HepG2 (cell line): ENCODE measurements around the gene SLC6A4. TPM values are rescaled to one million over a fixed set of nuclear protein-coding genes. Genes with fewer than 3 reads are reported as not detected.

Experiments
- ATF6 ChIP-seq: sonication (generic); formaldehyde crosslinking; conservative IDR thresholded peaks from 2 replicates; pipeline ENCODE4 v1.4.0; 2020; ENCODE audit warnings: missing genetic modification reagents
- BORCS8-MEF2B ChIP-seq: sonication (generic); formaldehyde crosslinking; IDR thresholded peaks from 2 replicates; pipeline ENCODE4 v1.8.0; 2022; ENCODE audit warnings: mild to moderate bottlenecking, missing genetic modification reagents
- GFI1 ChIP-seq: sonication (generic); formaldehyde crosslinking; IDR thresholded peaks from 2 replicates; pipeline ENCODE4 v1.5.0; 2020; ENCODE audit warnings: missing genetic modification reagents, mild to moderate bottlenecking, borderline replicate concordance
- IRF2 ChIP-seq: IDR thresholded peaks from 2 replicates; pipeline ENCODE4 v1.6.1; 2018; ENCODE audit warnings: missing genetic modification reagents, missing compliant biosample characterization
- ISX ChIP-seq: sonication (generic); formaldehyde crosslinking; conservative IDR thresholded peaks from 2 replicates; pipeline ENCODE4 v1.5.0; 2020; ENCODE audit warnings: missing genetic modification reagents
- NFIC ChIP-seq: IDR thresholded peaks from 2 replicates; pipeline ENCODE4 v1.6.1; 2012; ENCODE audit warnings: mild to moderate bottlenecking, low read length, inconsistent platforms
- SRF ChIP-seq: IDR thresholded peaks from 2 replicates; pipeline ENCODE4 v1.6.1; 2011; ENCODE audit warnings: mild to moderate bottlenecking, low read depth, low read length, moderate library complexity
- STAG1 ChIP-seq: sonication (generic); formaldehyde crosslinking; IDR thresholded peaks from 2 replicates; pipeline ENCODE4 v1.4.0; 2020; ENCODE audit warnings: missing genetic modification reagents
- SUZ12 ChIP-seq: fragments of 150-350 bp; IDR thresholded peaks from 2 replicates; pipeline ENCODE4 v1.6.1; 2014; ENCODE audit warnings: low read depth, low read length
- TCF12 ChIP-seq, 2 experiments: fragments of 450-650 bp in 1 of 2; sonication (generic) in 1 of 2; formaldehyde crosslinking in 1 of 2; IDR thresholded peaks; 2 replicates each; pipeline versions ENCODE4 v1.6.1 to v1.8.0; 2017 to 2022; ENCODE audit warnings: antibody characterized with exemption in 1 of 2, mild to moderate bottlenecking in 1 of 2, missing genetic modification reagents in 1 of 2, moderate library complexity in 1 of 2
- THAP11 ChIP-seq: IDR thresholded peaks from 2 replicates; pipeline ENCODE4 v1.6.1; 2016; ENCODE audit warnings: missing biosample characterization, missing genetic modification reagents
- YY1 ChIP-seq: IDR thresholded peaks from 2 replicates; pipeline ENCODE4 v1.6.1; 2011; ENCODE audit warnings: low read length, low read depth, moderate library complexity, mild to moderate bottlenecking; ENCODE audit not compliant: insufficient read depth, insufficient replicate concordance
- ZBTB7B ChIP-seq: sonication (generic); formaldehyde crosslinking; IDR thresholded peaks from 2 replicates; pipeline ENCODE4 v1.4.0; 2020; ENCODE audit warnings: missing genetic modification reagents
- ZGPAT ChIP-seq: IDR thresholded peaks from 2 replicates; pipeline ENCODE4 v1.6.1; 2016; ENCODE audit warnings: mild to moderate bottlenecking
- ZNF180 ChIP-seq: sonication (generic); formaldehyde crosslinking; IDR thresholded peaks from 2 replicates; pipeline ENCODE4 v1.4.0; 2020; ENCODE audit warnings: low read depth, missing genetic modification reagents, borderline replicate concordance
- ZNF256 ChIP-seq: sonication (generic); formaldehyde crosslinking; conservative IDR thresholded peaks from 2 replicates; pipeline ENCODE4 v1.4.0; 2020; ENCODE audit warnings: missing genetic modification reagents
- ZNF280D ChIP-seq: sonication (generic); formaldehyde crosslinking; IDR thresholded peaks from 2 replicates; pipeline ENCODE4 v1.5.1; 2020; ENCODE audit warnings: mild to moderate bottlenecking, missing genetic modification reagents
- ZNF281 ChIP-seq: sonication (generic); formaldehyde crosslinking; IDR thresholded peaks from 2 replicates; pipeline ENCODE4 v1.4.0; 2020; ENCODE audit warnings: missing genetic modification reagents, borderline replicate concordance
- ZNF619 ChIP-seq: sonication (generic); formaldehyde crosslinking; IDR thresholded peaks from 2 replicates; pipeline ENCODE4 v1.4.0; 2020; ENCODE audit warnings: mild to moderate bottlenecking, missing genetic modification reagents
- ZNF670 ChIP-seq: sonication (generic); formaldehyde crosslinking; IDR thresholded peaks from 2 replicates; pipeline ENCODE4 v1.8.0; 2022; ENCODE audit warnings: mild to moderate bottlenecking, missing genetic modification reagents, borderline replicate concordance
- ZNF768 ChIP-seq: sonication (generic); formaldehyde crosslinking; IDR thresholded peaks from 2 replicates; pipeline ENCODE4 v1.4.0; 2020; ENCODE audit warnings: missing genetic modification reagents
- polyA plus RNA-seq, 8 experiments: library from polyadenylated mRNA; depleted of rRNA in 3 of 8; stranded (reverse) in 7 of 8; unstranded in 1 of 8; fragments of >200 nt; fragmentation: Illumina TruSeq in 4 of 8; extraction: Trizol in 4 of 8; gene quantifications; 2 replicates each; pipeline versions ENCODE4 v1.2.1 to v1.2.3, GENCODE V29; 2011 to 2016; ENCODE audit warnings: low read depth in 4 of 8, missing spikeins in 1 of 8, mixed read lengths in 1 of 8; ENCODE audit not compliant: insufficient read depth in 1 of 8
- total RNA-seq, 5 experiments: library from RNA; depleted of rRNA; stranded (reverse); fragments of >200 nt; fragmentation: Illumina TruSeq; extraction: Trizol; gene quantifications; 2 replicates each; pipeline ENCODE4 v1.2.3, GENCODE V29; 2016; ENCODE audit warnings: low read depth in 1 of 5

Gene SLC6A4
- total and polyA plus RNA-seq, 2 of the 13 experiments (the other 11 are each of a cell fraction or from before 2014, with no cell fraction given) = 7.6 to 20.3 TPM

- TF ChIP-seq ZGPAT (CRISPR knock-in tag) (no peak), TCF12 (IDR thresholded peaks at IDR 0.05) (no peak), TCF12 (CRISPR knock-in tag; IDR thresholded peaks at IDR 0.05) (no peak), ISX (CRISPR knock-in tag) (no peak), SUZ12 (no peak), ATF6 (CRISPR knock-in tag) (no peak), YY1 (peak; percentile 18), ZNF670 (CRISPR knock-in tag) (no peak), ZNF619 (CRISPR knock-in tag) (no peak), GFI1 (CRISPR knock-in tag) (no peak), THAP11 (CRISPR knock-in tag) (no peak), SRF (no peak), ZNF256 (no peak), ZNF280D (CRISPR knock-in tag) (no peak), BORCS8-MEF2B (no peak), ZNF180 (no peak), ZBTB7B (no peak), NFIC (no peak), ZNF768 (CRISPR knock-in tag) (0 out of 2 replicates have a peak, but pooled peaks have one; percentile 14), ZNF281 (CRISPR knock-in tag) (no peak), STAG1 (peak; percentile 82), IRF2 (CRISPR knock-in tag) (0 out of 2 replicates have a peak, but pooled peaks have one; percentile 41)
These were observed 1.3 kb upstream of the SLC6A4 start (continued) for GRCh38 chr17:30236766-30237165.
